IMR-90 (cell line): Measurements from ENCODE around the gene CYP2W1. TPM values are rescaled to one million over a fixed set of nuclear protein-coding genes. Genes with fewer than 3 reads are reported as not detected.

Experiments used
- ATAC-seq: fragments of 200-7000 bp; cut with Tn5 transposase; 2 replicates; pipeline ENCODE4 v1.9.1; 2020; ENCODE audit warnings: low read depth, mild to moderate bottlenecking, moderate library complexity
- BruUV-seq: library from RNA; stranded (reverse); fragments of 400-500 nt; replicated peaks from 2 replicates; lab custom pipeline; 2021; lab: Mats Ljungman, UMichigan
- CTCF ChIA-PET: fragments of 300-600 bp; formaldehyde crosslinking; extraction: SDS; loops from one replicate; lab custom pipeline; 2021; ENCODE audit warnings: antibody characterized with exemption; lab: Yijun Ruan, JAX
- POLR2A ChIA-PET: fragments of 300-600 bp; sonication (Branson Sonifier 250); formaldehyde crosslinking; loops from one replicate; lab custom pipeline; 2022; ENCODE audit warnings: antibody characterized with exemption; ENCODE audit not compliant: unreplicated experiment; lab: Charles Lee
- DNase-seq: peaks from one replicate; pipeline ENCODE4 v3.0.0; 2013
- H2AFZ ChIP-seq: replicated peaks from 2 replicates; pipeline ENCODE3; 2013; ENCODE audit warnings: low read length, mild to moderate bottlenecking; ENCODE audit not compliant: poor library complexity
- H2AK5ac ChIP-seq: 2 replicates; pipeline ENCODE4 v1.6.1; 2013; ENCODE audit warnings: low read depth, low read length, inconsistent platforms
- H2AK9ac ChIP-seq: replicated peaks from 2 replicates; pipeline ENCODE3; 2013; ENCODE audit warnings: mild to moderate bottlenecking, low read depth, low read length, moderate library complexity; ENCODE audit not compliant: poor library complexity
- H2BK120ac ChIP-seq: 2 replicates; pipeline ENCODE4 v1.6.1; 2013; ENCODE audit warnings: low read depth, low read length, inconsistent platforms
- H2BK15ac ChIP-seq: 3 replicates; pipeline ENCODE4 v1.6.1; 2013; ENCODE audit warnings: low read depth, low read length, inconsistent platforms
- H2BK20ac ChIP-seq: 2 replicates; pipeline ENCODE4 v1.6.1; 2013; ENCODE audit warnings: low read depth, mild to moderate bottlenecking, inconsistent platforms, low read length, moderate library complexity
- H2BK5ac ChIP-seq: 2 replicates; pipeline ENCODE4 v1.6.1; 2013; ENCODE audit warnings: mild to moderate bottlenecking, low read depth, low read length, inconsistent platforms; ENCODE audit not compliant: poor library complexity, severe bottlenecking
- H3K14ac ChIP-seq: replicated peaks from 2 replicates; pipeline ENCODE4 v1.6.1; 2013; ENCODE audit warnings: low read depth, low read length, inconsistent platforms
- H3K18ac ChIP-seq: 2 replicates; pipeline ENCODE4 v1.6.1; 2013; ENCODE audit warnings: low read depth, low read length, control low read depth
- H3K23ac ChIP-seq: 2 replicates; pipeline ENCODE4 v1.6.1; 2013; ENCODE audit warnings: low read depth, low read length, inconsistent platforms
- H3K27ac ChIP-seq: 2 replicates; pipeline ENCODE4 v1.5.1; 2013; ENCODE audit warnings: mild to moderate bottlenecking, control low read depth, low read length; ENCODE audit not compliant: insufficient read depth
- H3K27me3 ChIP-seq: 2 replicates; pipeline ENCODE4 v1.6.1; 2013; ENCODE audit warnings: low read length; ENCODE audit not compliant: control insufficient read depth, insufficient read depth
- H3K36me3 ChIP-seq: 2 replicates; pipeline ENCODE4 v1.6.1; 2013; ENCODE audit warnings: low read length, mixed read lengths; ENCODE audit not compliant: control insufficient read depth, insufficient read depth
- H3K4ac ChIP-seq: 2 replicates; pipeline ENCODE4 v1.6.1; 2013; ENCODE audit warnings: low read depth, low read length, inconsistent platforms
- H3K4me1 ChIP-seq: 2 replicates; pipeline ENCODE4 v1.6.1; 2013; ENCODE audit warnings: low read length, mixed read lengths; ENCODE audit not compliant: control insufficient read depth, insufficient read depth
- H3K4me2 ChIP-seq: 2 replicates; pipeline ENCODE4 v1.6.1; 2013; ENCODE audit warnings: low read depth, mild to moderate bottlenecking, control low read depth, low read length, moderate library complexity
- H3K4me3 ChIP-seq: 2 replicates; pipeline ENCODE4 v1.5.1; 2013; ENCODE audit warnings: low read depth, mild to moderate bottlenecking, control low read depth, low read length, moderate library complexity; ENCODE audit not compliant: insufficient read depth
- H3K56ac ChIP-seq: 2 replicates; pipeline ENCODE4 v1.6.1; 2013; ENCODE audit warnings: low read length, inconsistent platforms; ENCODE audit not compliant: insufficient read depth; ENCODE audit errors: extremely low read depth
- H3K79me1 ChIP-seq, 2 experiments: 2 replicates each; pipeline ENCODE4 v1.6.1; 2013; ENCODE audit warnings: low read length in 2 of 2, inconsistent platforms in 1 of 2, low read depth in 1 of 2
- H3K9ac ChIP-seq: 2 replicates; pipeline ENCODE4 v1.6.1; 2013; ENCODE audit warnings: low read depth, low read length, control low read depth
- H3K9me1 ChIP-seq: 2 replicates; pipeline ENCODE4 v1.6.1; 2013; ENCODE audit warnings: low read length, inconsistent platforms; ENCODE audit not compliant: insufficient read depth
- H3K9me3 ChIP-seq: 2 replicates; pipeline ENCODE4 v1.6.1; 2013; ENCODE audit warnings: low read length; ENCODE audit not compliant: control insufficient read depth, insufficient read depth
- H4K20me1 ChIP-seq: 2 replicates; pipeline ENCODE4 v1.6.1; 2013; ENCODE audit warnings: low read length, inconsistent platforms; ENCODE audit not compliant: insufficient read depth
- H4K5ac ChIP-seq: 2 replicates; pipeline ENCODE4 v1.6.1; 2013; ENCODE audit warnings: mild to moderate bottlenecking, low read depth, low read length, control low read depth
- H4K8ac ChIP-seq, 2 experiments: 2 replicates each; pipeline ENCODE4 v1.6.1; 2013; ENCODE audit warnings: low read depth in 2 of 2, low read length in 2 of 2, control low read depth in 1 of 2, inconsistent platforms in 1 of 2
- H4K91ac ChIP-seq: 2 replicates; pipeline ENCODE4 v1.6.1; 2013; ENCODE audit warnings: low read depth, low read length, inconsistent platforms; ENCODE audit not compliant: insufficient read depth
- MAZ ChIP-seq: IDR thresholded peaks from 2 replicates; pipeline ENCODE4 v1.6.1; 2012; ENCODE audit warnings: low read depth, mild to moderate bottlenecking, low read length, improper control_type of control experiment, moderate library complexity, borderline replicate concordance
- SMC3 ChIP-seq: fragments of 150-350 bp; IDR thresholded peaks from 2 replicates; pipeline ENCODE4 v1.6.1; 2016; ENCODE audit warnings: low read depth, mild to moderate bottlenecking, antibody characterized with exemption, low read length, moderate library complexity
- WGBS, 2 experiments: methylation state at CpG; one replicate each; pipeline versions ENCODE4 v1.1.5 to v1.1.7; 2013; ENCODE audit warnings: missing lambda C conversion rate in 2 of 2; ENCODE audit not compliant: insufficient read length in 1 of 2; ENCODE audit errors: extremely low coverage in 2 of 2; 5-methylcytosine and 5-hydroxymethylcytosine counted together
- dilution Hi-C: fragments of 300-500 bp; cut with HindIII; formaldehyde crosslinking; loops from one replicate; pipeline ENCODE4 v1.14.3; 2018; ENCODE audit warnings: low sequenced_read_pairs; ENCODE audit not compliant: unreplicated experiment
- in situ Hi-C: fragments of 300-500 bp; cut with MboI; formaldehyde crosslinking; loops from 3 replicates; pipeline ENCODE4 v1.14.3; 2019; ENCODE audit warnings: low sequenced_read_pairs, inconsistent platforms, mixed read lengths
- intact Hi-C: fragments of 100-400 bp; cut with micrococcal nuclease; formaldehyde crosslinking; loops from 2 replicates; pipeline ENCODE4 v1.10.0; 2022
- polyA plus RNA-seq, 3 experiments: library from polyadenylated mRNA; depleted of rRNA; stranded (reverse); fragments of >200 nt; gene quantifications; 2 replicates each; pipeline ENCODE4 v1.2.3, GENCODE V29; 2012; ENCODE audit warnings: low replicate concordance in 1 of 3
- total RNA-seq: library from RNA; depleted of rRNA; stranded (reverse); fragments of >200 nt; gene quantifications from 2 replicates; pipeline ENCODE4 v1.2.3, GENCODE V29; 2012

CYP2W1 gene
- total and polyA plus RNA-seq, 2 of the 4 experiments (the other 2 are of a cell fraction), result not detected

DNA sequence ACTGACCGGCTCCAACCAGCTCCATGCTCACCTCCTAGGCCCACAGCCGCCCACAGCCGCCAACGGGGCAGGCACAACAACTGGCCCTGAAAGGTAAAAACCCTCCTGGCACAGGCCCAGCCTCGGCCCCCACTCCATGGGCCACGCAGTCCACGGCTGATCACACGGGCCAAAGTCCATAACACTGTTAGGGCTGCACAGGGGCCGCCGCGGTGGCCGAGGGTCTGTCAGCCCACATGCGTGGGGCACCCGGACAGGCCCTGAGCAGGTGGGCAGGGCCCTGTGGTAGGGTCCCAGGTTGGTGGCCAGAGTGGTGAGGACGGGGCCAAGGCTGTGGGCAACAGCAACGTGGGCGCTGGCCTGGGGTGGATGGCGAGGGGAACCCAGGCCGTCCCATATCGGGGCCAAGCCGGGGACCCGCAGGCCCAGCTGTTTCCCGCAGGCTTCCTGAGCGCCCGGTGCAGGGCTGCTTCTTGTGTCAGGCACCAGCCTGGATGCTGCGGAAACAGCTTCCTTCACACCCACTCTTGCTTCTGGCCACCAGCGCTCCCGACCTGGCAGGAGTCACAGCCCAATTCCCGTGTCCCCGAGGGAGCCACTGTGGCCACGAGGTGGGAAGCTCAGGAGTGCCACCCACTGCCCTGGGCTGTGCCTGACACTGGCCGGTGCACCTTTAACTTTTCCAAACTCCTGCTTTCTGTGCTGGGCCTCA lies 29.2 kb downstream of the CYP2W1 start:
- no peak overlapping the region for H3K56ac ChIP-seq
- H3K79me1 ChIP-seq, result peaks cover 0 to 41% of the 10 kb centered on the region in 2 experiments; a peak in 3 of 4 replicates
- ChIA-PET POLR2A (no interaction called here), CTCF (no interaction called here)
- DNase-seq, result no peak
- no peak overlapping the region for H2AK5ac ChIP-seq
- H3K4ac ChIP-seq, result no peak overlapping the region
- H3K14ac ChIP-seq, result no peak overlapping the region
- H2BK15ac ChIP-seq, result no peak overlapping the region
- H2AK9ac ChIP-seq, result no peak overlapping the region
- H2BK120ac ChIP-seq, result no peak overlapping the region
- no peak overlapping the region for H3K18ac ChIP-seq
- H3K9me1 ChIP-seq, result peaks cover 4% of the 10 kb centered on the region
- TF ChIP-seq MAZ, result no peak
- no peak for TF ChIP-seq SMC3
- BruUV-seq, result no TSS peak
- no peak overlapping the region for H3K27ac ChIP-seq
- no peak overlapping the region for H4K91ac ChIP-seq
- intact Hi-C loops, result no loop called here
- no peak overlapping the region for H4K5ac ChIP-seq
- H4K20me1 ChIP-seq, result peaks cover 33% of the 10 kb centered on the region
- no peak overlapping the region for H3K4me3 ChIP-seq
- no peak for ATAC-seq
- H3K4me1 ChIP-seq, result no peaks in the 10 kb centered on the region
- no peak overlapping the region for H3K9ac ChIP-seq
- H2AFZ ChIP-seq, result no peak overlapping the region
- peaks cover 15% of the 10 kb centered on the region for H3K36me3 ChIP-seq
- no peaks in the 10 kb centered on the region for H3K27me3 ChIP-seq
- no peaks in the 10 kb centered on the region for H3K9me3 ChIP-seq
- dilution Hi-C loops, result no loop called here
- no peak overlapping the region for H3K23ac ChIP-seq
- H4K8ac ChIP-seq, result no peak overlapping the region
- in situ Hi-C loops, result no loop called here
- H3K4me2 ChIP-seq, result no peak overlapping the region
- H2BK5ac ChIP-seq, result no peak overlapping the region
- WGBS, 2 experiments, result 91% methylated on average over 11 of the region's 32 CpGs; no CpG with 5 or more reads in 1 of the 2 experiments
- H2BK20ac ChIP-seq, result no peak overlapping the region
